Hepatocyte (in vitro differentiated cells): ENCODE data around the gene KIR2DL1. TPM values are rescaled to one million over a fixed set of nuclear protein-coding genes. Genes with fewer than 3 reads are reported as not detected.
"Not testable (repeated sequence)": the region's sequence is repeated elsewhere in the genome, so short reads cannot be mapped to it uniquely, and the experiment has no call there.

Experiments
- DNase-seq: peaks from one replicate; pipeline ENCODE4 v3.0.0-alpha.2; 2016; ENCODE audit warnings: low spot score
- H2AFZ ChIP-seq: fragments of 200-600 bp; sonication (generic); 2 replicates; pipeline ENCODE4 v1.6.0; 2016; ENCODE audit warnings: antibody characterized with exemption, mild to moderate bottlenecking
- H3K27ac ChIP-seq: fragments of 200-600 bp; sonication (generic); 2 replicates; pipeline ENCODE4 v1.5.1; 2016; ENCODE audit warnings: mild to moderate bottlenecking
- H3K27me3 ChIP-seq: fragments of 200-600 bp; sonication (generic); 2 replicates; pipeline ENCODE4 v1.6.1; 2016
- H3K36me3 ChIP-seq: fragments of 200-600 bp; sonication (generic); replicated peaks from 2 replicates; pipeline ENCODE4 v1.5.1; 2016; ENCODE audit warnings: low read depth; ENCODE audit not compliant: insufficient read depth
- H3K4me1 ChIP-seq: fragments of 200-600 bp; sonication (generic); 2 replicates; pipeline ENCODE4 v1.5.1; 2016; ENCODE audit warnings: mild to moderate bottlenecking, moderate library complexity; ENCODE audit not compliant: insufficient read depth
- H3K4me2 ChIP-seq: fragments of 200-600 bp; sonication (generic); 2 replicates; pipeline ENCODE4 v1.6.0; 2016
- H3K4me3 ChIP-seq: fragments of 200-600 bp; sonication (generic); 2 replicates; pipeline ENCODE4 v1.5.1; 2016; ENCODE audit warnings: mild to moderate bottlenecking
- H3K79me2 ChIP-seq: fragments of 200-600 bp; sonication (generic); 2 replicates; pipeline ENCODE4 v1.6.0; 2017; ENCODE audit warnings: mild to moderate bottlenecking
- H3K9me2 ChIP-seq: fragments of 200-600 bp; sonication (generic); replicated peaks from 2 replicates; pipeline ENCODE4 v1.6.0; 2017; ENCODE audit warnings: mild to moderate bottlenecking; ENCODE audit not compliant: insufficient read depth
- H3K9me3 ChIP-seq: fragments of 200-600 bp; sonication (generic); 2 replicates; pipeline ENCODE4 v1.5.1; 2016; ENCODE audit warnings: low read depth, mild to moderate bottlenecking
- H4K20me1 ChIP-seq: fragments of 200-600 bp; sonication (generic); 2 replicates; pipeline ENCODE4 v1.6.0; 2016; ENCODE audit warnings: mild to moderate bottlenecking; ENCODE audit not compliant: insufficient read depth, poor library complexity, severe bottlenecking
- EZH2 ChIP-seq: fragments of 200-600 bp; sonication (generic); IDR thresholded peaks from 2 replicates; pipeline ENCODE4 v1.6.1; 2016; ENCODE audit warnings: antibody characterized with exemption, mild to moderate bottlenecking, borderline replicate concordance
- EZH2phosphoT487 ChIP-seq: fragments of 200-600 bp; sonication (generic); IDR thresholded peaks from one replicate; pipeline ENCODE4 v1.6.1; 2018; ENCODE audit warnings: antibody characterized with exemption, mild to moderate bottlenecking, low read depth, moderate library complexity; ENCODE audit not compliant: unreplicated experiment, severe bottlenecking
- WGBS: methylation state at CpG from one replicate; pipeline ENCODE4 v1.1.6; 2016; ENCODE audit warnings: low lambda C conversion rate; ENCODE audit errors: missing lambda C conversion rate; 5-methylcytosine and 5-hydroxymethylcytosine counted together
- polyA plus RNA-seq: library from polyadenylated mRNA; unstranded; fragments of >200 nt; fragmentation: Nextera tagmentation; extraction: Ambion mirVana; gene quantifications from 2 replicates; pipeline ENCODE4 v1.2.1, GENCODE V29; 2016
- total RNA-seq: library from RNA; depleted of rRNA; stranded (reverse); fragments of >200 nt; gene quantifications from 2 replicates; pipeline ENCODE4 v1.2.3, GENCODE V29; 2014
- TF ChIP-seq, protein P1 (sequence below): fragments of 200-600 bp; sonication (generic); IDR thresholded peaks from 2 replicates; pipeline ENCODE4 v1.5.1; 2016; ENCODE audit warnings: antibody characterized with exemption, mild to moderate bottlenecking; ENCODE audit not compliant: poor library complexity

The KIR2DL1 gene
- total and polyA plus RNA-seq, 2 experiments from 2014 or later, result not detected

DNA sequence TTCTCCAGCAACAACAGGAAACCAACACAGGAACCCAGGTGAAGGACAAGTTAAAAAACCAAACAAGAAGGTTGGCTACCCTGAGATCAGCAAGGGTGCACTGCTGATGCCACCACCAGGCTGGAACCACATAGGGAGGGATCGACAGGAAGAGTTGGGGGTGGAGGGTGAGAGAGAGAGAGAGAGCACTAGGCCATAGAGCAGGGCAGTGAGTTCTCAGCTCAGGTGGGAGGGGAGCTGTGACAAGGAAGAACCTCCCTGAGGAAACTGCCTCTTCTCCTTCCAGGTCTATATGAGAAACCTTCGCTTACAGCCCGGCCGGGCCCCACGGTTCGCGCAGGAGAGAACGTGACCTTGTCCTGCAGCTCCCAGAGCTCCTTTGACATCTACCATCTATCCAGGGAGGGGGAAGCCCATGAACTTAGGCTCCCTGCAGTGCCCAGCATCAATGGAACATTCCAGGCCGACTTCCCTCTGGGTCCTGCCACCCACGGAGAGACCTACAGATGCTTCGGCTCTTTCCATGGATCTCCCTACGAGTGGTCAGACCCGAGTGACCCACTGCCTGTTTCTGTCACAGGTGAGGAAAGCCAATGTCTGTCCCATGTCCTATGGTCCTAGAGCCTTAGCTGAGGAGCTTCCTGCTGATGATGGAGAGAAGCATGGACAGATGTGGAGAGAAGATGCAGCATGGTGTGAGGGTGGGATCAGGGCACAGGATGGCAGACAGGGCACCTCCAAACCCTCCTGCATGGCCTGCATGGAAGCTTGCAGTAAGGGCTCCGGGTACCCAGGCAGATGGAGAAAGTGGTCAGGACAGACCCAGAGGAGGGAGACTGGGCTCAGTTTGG, 36.3 kb downstream of the KIR2DL1 start:
- DNase-seq, result no peak
- Histone ChIP-seq H3K79me2 (no peaks in the 10 kb centered on the region), H2AFZ (no peak overlapping the region), H3K9me3 (no peaks in the 10 kb centered on the region), H4K20me1 (no peaks in the 10 kb centered on the region), H3K4me2 (no peak overlapping the region), H3K4me1 (no peaks in the 10 kb centered on the region), H3K27me3 (no peaks in the 10 kb centered on the region), H3K36me3 (no peaks in the 10 kb centered on the region), H3K9me2 (no peaks in the 10 kb centered on the region), H3K27ac (no peak overlapping the region), H3K4me3 (no peak overlapping the region)
- WGBS, result 79% methylated on average over 14 of the region's 14 CpGs
- TF ChIP-seq EZH2phosphoT487, result no peak

DNA sequence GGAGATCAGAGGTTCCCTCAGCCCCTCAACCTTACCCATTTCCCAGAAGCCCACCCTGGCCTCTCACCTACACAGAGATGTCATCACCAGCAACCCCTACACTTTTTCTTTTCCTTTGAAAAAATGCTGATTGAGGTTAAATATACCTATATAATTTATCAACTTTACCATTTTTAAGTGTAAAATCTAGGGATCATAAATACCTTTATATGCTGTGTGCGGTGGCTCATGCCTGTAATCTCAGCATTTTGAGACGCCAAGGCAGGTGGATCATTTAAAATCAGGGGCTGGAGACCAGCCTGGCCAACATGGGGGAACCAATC, 36.9 kb downstream of the KIR2DL1 start:
- H3K4me2 ChIP-seq, result no peak overlapping the region
- H3K27ac ChIP-seq, result no peak overlapping the region
- H3K9me3 ChIP-seq, result no peaks in the 10 kb centered on the region
- H3K4me1 ChIP-seq, result no peaks in the 10 kb centered on the region
- no peaks in the 10 kb centered on the region for H3K27me3 ChIP-seq
- WGBS, result 67% methylated on average over 2 of the region's 2 CpGs
- H3K9me2 ChIP-seq, result no peaks in the 10 kb centered on the region
- TF ChIP-seq EZH2 (no peak), EZH2phosphoT487 (no peak)
- TF ChIP-seq, protein P1, sequence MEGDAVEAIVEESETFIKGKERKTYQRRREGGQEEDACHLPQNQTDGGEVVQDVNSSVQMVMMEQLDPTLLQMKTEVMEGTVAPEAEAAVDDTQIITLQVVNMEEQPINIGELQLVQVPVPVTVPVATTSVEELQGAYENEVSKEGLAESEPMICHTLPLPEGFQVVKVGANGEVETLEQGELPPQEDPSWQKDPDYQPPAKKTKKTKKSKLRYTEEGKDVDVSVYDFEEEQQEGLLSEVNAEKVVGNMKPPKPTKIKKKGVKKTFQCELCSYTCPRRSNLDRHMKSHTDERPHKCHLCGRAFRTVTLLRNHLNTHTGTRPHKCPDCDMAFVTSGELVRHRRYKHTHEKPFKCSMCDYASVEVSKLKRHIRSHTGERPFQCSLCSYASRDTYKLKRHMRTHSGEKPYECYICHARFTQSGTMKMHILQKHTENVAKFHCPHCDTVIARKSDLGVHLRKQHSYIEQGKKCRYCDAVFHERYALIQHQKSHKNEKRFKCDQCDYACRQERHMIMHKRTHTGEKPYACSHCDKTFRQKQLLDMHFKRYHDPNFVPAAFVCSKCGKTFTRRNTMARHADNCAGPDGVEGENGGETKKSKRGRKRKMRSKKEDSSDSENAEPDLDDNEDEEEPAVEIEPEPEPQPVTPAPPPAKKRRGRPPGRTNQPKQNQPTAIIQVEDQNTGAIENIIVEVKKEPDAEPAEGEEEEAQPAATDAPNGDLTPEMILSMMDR, result no peak
- H3K79me2 ChIP-seq, result no peaks in the 10 kb centered on the region
- no peaks in the 10 kb centered on the region for H3K36me3 ChIP-seq
- H3K4me3 ChIP-seq, result no peak overlapping the region
- H2AFZ ChIP-seq, result no peak overlapping the region
- no peaks in the 10 kb centered on the region for H4K20me1 ChIP-seq
- no peak for DNase-seq

DNA sequence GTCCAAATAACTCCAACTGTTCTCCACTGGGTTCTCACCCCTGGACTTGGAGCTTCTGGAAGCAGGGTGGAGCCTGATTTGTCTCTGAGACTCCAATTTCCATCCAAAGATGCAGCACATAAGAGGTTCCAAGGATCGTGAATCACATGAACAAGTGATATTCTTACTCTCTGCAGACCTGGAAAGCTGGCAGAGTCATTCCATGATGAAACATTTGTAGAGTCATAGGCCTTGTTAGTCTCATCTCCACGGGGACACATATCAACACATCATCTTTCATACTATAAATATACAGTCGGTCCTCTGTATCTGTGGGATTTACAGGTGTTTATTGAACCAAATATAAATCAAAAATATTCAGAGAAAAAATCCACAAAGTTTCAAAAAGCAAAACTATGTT, 45.0 kb downstream of the KIR2DL1 start:
- not testable (repeated sequence) for H3K9me2 ChIP-seq, H2AFZ ChIP-seq, H4K20me1 ChIP-seq, H3K4me2 ChIP-seq, H3K36me3 ChIP-seq, H3K79me2 ChIP-seq, DNase-seq, H3K27me3 ChIP-seq, H3K4me3 ChIP-seq, H3K27ac ChIP-seq, H3K9me3 ChIP-seq, H3K4me1 ChIP-seq
- WGBS, result 43% methylated on average over 3 of the region's 3 CpGs

DNA sequence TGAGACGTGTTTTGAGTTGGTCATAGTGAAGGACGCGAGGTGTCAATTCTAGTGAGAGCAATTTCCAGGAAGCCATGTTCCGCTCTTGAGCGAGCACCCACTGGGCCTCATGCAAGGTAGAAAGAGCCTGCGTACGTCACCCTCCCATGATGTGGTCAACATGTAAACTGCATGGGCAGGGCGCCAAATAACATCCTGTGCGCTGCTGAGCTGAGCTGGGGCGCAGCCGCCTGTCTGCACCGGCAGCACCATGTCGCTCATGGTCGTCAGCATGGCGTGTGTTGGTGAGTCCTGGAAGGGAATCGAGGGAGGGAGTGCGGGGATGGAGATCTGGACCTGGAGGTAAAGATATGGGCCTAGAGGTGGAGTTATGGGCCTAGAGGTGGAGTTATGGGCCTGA, 46.7 kb downstream of the KIR2DL1 start, which contains the start of gene KIR3DL1:
Gene KIR3DL1 (plus strand): TSS at position 218 of the 400 bp plus-strand sequence.
- not testable (repeated sequence) for H3K9me3 ChIP-seq, H3K27me3 ChIP-seq, DNase-seq, H3K27ac ChIP-seq, H3K4me3 ChIP-seq, H3K9me2 ChIP-seq, H3K4me1 ChIP-seq, H2AFZ ChIP-seq, H4K20me1 ChIP-seq, H3K79me2 ChIP-seq, H3K36me3 ChIP-seq, H3K4me2 ChIP-seq
- 83% methylated on average over 17 of the region's 17 CpGs for WGBS

DNA sequence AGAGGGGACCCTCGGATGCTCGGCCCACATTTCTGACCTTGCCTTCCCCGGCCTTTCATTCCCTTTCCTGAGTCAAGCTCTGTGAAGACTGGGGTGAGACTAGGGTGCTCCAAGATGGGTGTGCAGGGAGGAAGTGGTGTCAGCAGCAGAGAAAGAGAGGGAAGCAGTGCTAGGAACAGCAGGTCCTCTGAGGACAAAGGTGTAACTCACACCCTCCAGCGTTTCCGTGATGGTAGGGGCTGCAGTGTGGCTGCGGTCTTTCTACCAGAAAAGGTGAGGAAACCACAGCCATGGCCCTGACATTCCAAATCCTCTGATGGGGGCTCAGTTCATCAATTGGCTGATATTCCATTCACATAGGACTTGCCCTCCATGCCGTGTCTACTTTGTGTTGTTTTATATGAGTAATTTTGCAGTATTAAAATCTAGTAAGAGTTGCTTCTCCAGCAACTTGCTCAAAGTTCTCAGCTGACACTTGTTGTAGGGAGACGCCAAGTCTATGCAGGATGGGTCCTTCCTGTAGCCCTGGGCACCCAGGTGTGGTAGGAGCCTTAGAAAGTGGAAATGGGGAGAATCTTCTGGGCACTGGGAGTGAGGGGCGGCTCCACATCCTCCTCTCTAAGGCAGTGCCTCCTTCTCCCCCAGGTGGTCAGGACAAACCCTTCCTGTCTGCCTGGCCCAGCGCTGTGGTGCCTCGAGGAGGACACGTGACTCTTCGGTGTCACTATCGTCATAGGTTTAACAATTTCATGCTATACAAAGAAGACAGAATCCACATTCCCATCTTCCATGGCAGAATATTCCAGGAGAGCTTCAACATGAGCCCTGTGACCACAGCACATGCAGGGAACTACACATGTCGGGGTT, 48.3 kb downstream of the KIR2DL1 start:
- Histone ChIP-seq H3K4me1 (no peaks in the 10 kb centered on the region), H3K79me2 (no peaks in the 10 kb centered on the region), H3K36me3 (no peaks in the 10 kb centered on the region), H3K4me2 (no peak overlapping the region), H2AFZ (no peak overlapping the region), H3K27ac (no peak overlapping the region), H3K4me3 (no peak overlapping the region), H4K20me1 (no peaks in the 10 kb centered on the region), H3K9me2 (no peaks in the 10 kb centered on the region), H3K9me3 (no peaks in the 10 kb centered on the region), H3K27me3 (no peaks in the 10 kb centered on the region)
- WGBS, result 71% methylated on average over 15 of the region's 15 CpGs
- TF ChIP-seq, protein P1, result no peak
- TF ChIP-seq EZH2, result no peak
- TF ChIP-seq EZH2phosphoT487, result no peak
- no peak for DNase-seq

DNA sequence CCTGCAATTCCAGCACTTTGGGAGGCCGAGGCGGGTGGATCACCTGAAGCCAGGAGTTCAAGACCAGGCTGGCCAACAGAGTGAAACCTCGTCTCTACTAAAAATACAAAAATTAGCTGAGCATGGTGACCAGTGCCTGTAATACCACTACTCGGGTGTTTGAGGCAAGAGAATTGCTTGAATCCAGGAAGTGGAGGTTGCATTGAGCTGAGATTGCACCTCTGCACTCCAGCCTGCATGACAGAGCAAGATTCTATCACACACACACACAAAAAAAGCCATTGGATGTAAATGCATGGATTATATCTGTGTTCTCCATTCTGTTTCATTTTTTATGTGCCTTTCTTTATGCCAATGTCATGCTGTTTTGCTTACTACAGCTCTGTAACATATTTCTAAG, 54.8 kb downstream of the KIR2DL1 start:
- whole genome bisulfite sequencing, result 53% methylated on average over 4 of the region's 4 CpGs
- not testable (repeated sequence) for H2AFZ ChIP-seq, H4K20me1 ChIP-seq, H3K4me3 ChIP-seq, H3K27ac ChIP-seq, H3K27me3 ChIP-seq, H3K9me2 ChIP-seq, H3K4me2 ChIP-seq, DNase-seq, H3K36me3 ChIP-seq, H3K9me3 ChIP-seq, H3K4me1 ChIP-seq, H3K79me2 ChIP-seq

DNA sequence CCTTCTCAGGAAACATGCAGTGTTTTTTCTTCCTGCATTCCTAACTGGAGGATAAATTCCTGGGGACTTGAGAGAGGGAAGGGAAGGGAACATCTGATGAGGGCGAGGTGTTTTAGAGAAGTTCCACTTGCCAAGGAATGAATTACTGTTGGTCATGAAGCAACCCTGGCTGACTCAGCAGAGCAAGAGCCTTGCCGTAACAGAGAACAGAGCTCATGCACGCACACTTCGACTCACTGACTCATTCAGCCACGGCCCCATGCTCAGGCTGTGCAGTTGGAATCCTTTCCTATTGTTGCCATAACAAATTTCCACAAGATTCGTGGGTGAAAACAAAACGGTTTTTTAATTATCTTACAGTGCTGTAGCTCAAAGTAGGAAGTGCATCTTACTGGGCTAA, 55.7 kb downstream of the KIR2DL1 start:
- not testable (repeated sequence) for H3K27ac ChIP-seq, H3K79me2 ChIP-seq, H3K9me3 ChIP-seq, H4K20me1 ChIP-seq, H3K4me1 ChIP-seq, H3K4me3 ChIP-seq, H3K9me2 ChIP-seq, DNase-seq, H3K36me3 ChIP-seq, H3K27me3 ChIP-seq, H3K4me2 ChIP-seq, H2AFZ ChIP-seq
- whole genome bisulfite sequencing, result 65% methylated on average over 7 of the region's 7 CpGs
